Mesenchymal stem cell (in vitro differentiated cells and primary cell): ENCODE measurements around the gene MAP6.
"Not testable (repeated sequence)": the region's sequence is repeated elsewhere in the genome, so short reads cannot be mapped to it uniquely, and the experiment has no call there.

ENCODE experiments used
- DNase-seq: peaks from one replicate; pipeline ENCODE4 v3.0.0-alpha.2; 2013
- H2AFZ ChIP-seq: one replicate; pipeline ENCODE4 v1.6.1; 2013; ENCODE audit warnings: low read depth, mild to moderate bottlenecking, control low read depth, inconsistent platforms, low read length, moderate library complexity
- H2AK5ac ChIP-seq: 2 replicates; pipeline ENCODE4 v1.6.1; 2013; ENCODE audit warnings: low read length, moderate library complexity, mild to moderate bottlenecking, inconsistent platforms; ENCODE audit not compliant: severe bottlenecking
- H2BK120ac ChIP-seq: one replicate; pipeline ENCODE4 v1.6.1; 2013; ENCODE audit warnings: low read depth, mild to moderate bottlenecking, inconsistent platforms, low read length, moderate library complexity
- H2BK12ac ChIP-seq, 2 experiments: one replicate each; pipeline ENCODE4 v1.6.1; 2013; ENCODE audit warnings: inconsistent platforms in 2 of 2, low read length in 2 of 2, mild to moderate bottlenecking in 2 of 2, moderate library complexity in 2 of 2, control low read depth in 1 of 2
- H2BK15ac ChIP-seq: one replicate; pipeline ENCODE4 v1.6.1; 2013; ENCODE audit warnings: mild to moderate bottlenecking, low read depth, inconsistent platforms; ENCODE audit not compliant: poor library complexity, severe bottlenecking
- H2BK5ac ChIP-seq: 2 replicates; pipeline ENCODE4 v1.6.1; 2013; ENCODE audit warnings: low read depth, mild to moderate bottlenecking, low read length, control low read depth, inconsistent platforms; ENCODE audit not compliant: poor library complexity, severe bottlenecking
- H3K14ac ChIP-seq, 2 experiments: one replicate each; pipeline ENCODE4 v1.6.1; 2013; ENCODE audit warnings: inconsistent platforms in 2 of 2, low read length in 2 of 2, control low read depth in 1 of 2, mild to moderate bottlenecking in 1 of 2, moderate library complexity in 1 of 2
- H3K18ac ChIP-seq, 2 experiments: one replicate each; pipeline ENCODE4 v1.6.1; 2013; ENCODE audit warnings: inconsistent platforms in 2 of 2, low read length in 2 of 2, control low read depth in 1 of 2, low read depth in 1 of 2, mild to moderate bottlenecking in 1 of 2
- H3K23ac ChIP-seq, 2 experiments: one replicate each; pipeline ENCODE4 v1.6.1; 2013; ENCODE audit warnings: inconsistent platforms in 2 of 2, low read length in 2 of 2, mild to moderate bottlenecking in 2 of 2, moderate library complexity in 2 of 2, control low read depth in 1 of 2
- H3K27ac ChIP-seq: 2 replicates; pipeline ENCODE4 v1.5.1; 2013; ENCODE audit warnings: mild to moderate bottlenecking, moderate library complexity, low read length, control low read depth, inconsistent platforms; ENCODE audit not compliant: poor library complexity, severe bottlenecking
- H3K27me3 ChIP-seq, 2 experiments: 2 replicates each; pipeline versions ENCODE4 v1.6.1 to v1.7.0; 2013; ENCODE audit warnings: low read length in 2 of 2, mild to moderate bottlenecking in 2 of 2, moderate library complexity in 2 of 2, control low read depth in 1 of 2, inconsistent platforms in 1 of 2; ENCODE audit not compliant: control insufficient read depth in 1 of 2, insufficient read depth in 1 of 2
- H3K36me3 ChIP-seq, 2 experiments: 2 replicates each; pipeline versions ENCODE4 v1.6.1 to v1.7.0; 2013; ENCODE audit warnings: low read length in 2 of 2, control low read depth in 1 of 2, inconsistent platforms in 1 of 2, low read depth in 1 of 2, mild to moderate bottlenecking in 1 of 2; ENCODE audit not compliant: insufficient read depth in 2 of 2, control insufficient read depth in 1 of 2
- H3K4ac ChIP-seq, 2 experiments: one replicate each; pipeline ENCODE4 v1.6.1; 2013; ENCODE audit warnings: inconsistent platforms in 2 of 2, low read length in 2 of 2, mild to moderate bottlenecking in 2 of 2, moderate library complexity in 2 of 2, control low read depth in 1 of 2, low read depth in 1 of 2
- H3K4me1 ChIP-seq: 2 replicates; pipeline ENCODE4 v1.6.1; 2013; ENCODE audit warnings: low read depth, low read length, control low read depth; ENCODE audit not compliant: control insufficient read depth, insufficient read depth
- H3K4me2 ChIP-seq: 2 replicates; pipeline ENCODE4 v1.6.1; 2013; ENCODE audit warnings: low read length, mild to moderate bottlenecking, inconsistent platforms; ENCODE audit not compliant: poor library complexity, severe bottlenecking
- H3K4me3 ChIP-seq, 2 experiments: 2 replicates each; pipeline versions ENCODE4 v1.5.1 to v1.7.0; 2013; ENCODE audit warnings: low read length in 2 of 2, mild to moderate bottlenecking in 2 of 2, control low read depth in 1 of 2, low read depth in 1 of 2; ENCODE audit not compliant: insufficient read depth in 1 of 2
- H3K79me1 ChIP-seq: replicated peaks from 2 replicates; pipeline ENCODE4 v1.6.1; 2013; ENCODE audit warnings: mild to moderate bottlenecking, control low read depth, low read length, inconsistent platforms; ENCODE audit not compliant: poor library complexity, severe bottlenecking
- H3K9ac ChIP-seq: 2 replicates; pipeline ENCODE4 v1.7.0; 2013; ENCODE audit warnings: mild to moderate bottlenecking, low read length, moderate library complexity
- H3K9me3 ChIP-seq: 2 replicates; pipeline ENCODE4 v1.7.0; 2013; ENCODE audit warnings: mild to moderate bottlenecking, low read length; ENCODE audit not compliant: control insufficient read depth
- H4K8ac ChIP-seq: one replicate; pipeline ENCODE4 v1.6.1; 2013; ENCODE audit warnings: inconsistent platforms, mild to moderate bottlenecking, low read length, moderate library complexity
- H4K91ac ChIP-seq: one replicate; pipeline ENCODE4 v1.6.1; 2013; ENCODE audit warnings: mild to moderate bottlenecking, low read length, inconsistent platforms
- WGBS: methylation state at CpG from one replicate; pipeline ENCODE4 v1.1.7; 2013; ENCODE audit warnings: mixed read lengths; 5-methylcytosine and 5-hydroxymethylcytosine counted together

The MAP6 gene

GRCh38 chr11:75585293-75585670 lies 83.6 kb downstream of the MAP6 start:
- DNase-seq: no peak
- H3K14ac ChIP-seq: no peak overlapping the region
- H2BK5ac ChIP-seq: no peak overlapping the region
- H3K9me3 ChIP-seq: no peaks in the 10 kb centered on the region
- no peak overlapping the region for H3K4me3 ChIP-seq
- H2AFZ ChIP-seq: no peak overlapping the region
- no peak overlapping the region for H3K4ac ChIP-seq
- WGBS: 91% methylated on average over 8 of the region's 8 CpGs
- no peak overlapping the region for H2BK12ac ChIP-seq
- H3K4me1 ChIP-seq: peaks cover 13% of the 10 kb centered on the region
- H3K27ac ChIP-seq: no peak overlapping the region
- no peak overlapping the region for H2BK15ac ChIP-seq
- no peak overlapping the region for H4K8ac ChIP-seq
- H2BK120ac ChIP-seq: no peak overlapping the region
- H2AK5ac ChIP-seq: no peak overlapping the region
- H3K23ac ChIP-seq: no peak overlapping the region
- no peak overlapping the region for H3K9ac ChIP-seq
- H3K79me1 ChIP-seq: peaks cover 5% of the 10 kb centered on the region
- no peaks in the 10 kb centered on the region for H3K27me3 ChIP-seq
- H3K36me3 ChIP-seq: no peaks in the 10 kb centered on the region
- H4K91ac ChIP-seq: no peak overlapping the region
- H3K18ac ChIP-seq: no peak overlapping the region
- H3K4me2 ChIP-seq: no peak overlapping the region

- Histone ChIP-seq H3K9ac (peak overlapping the region; percentile 90), H3K4ac (peak overlapping the region; percentile 71 to 99)
- H3K27ac ChIP-seq: not testable (repeated sequence)
These were observed 84.1 kb downstream of the MAP6 start for GRCh38 chr11:75584659-75585292.

GRCh38 chr11:75583718-75584658 lies 84.8 kb downstream of the MAP6 start:
- peak overlapping the region; percentile 97 to 99 for H3K4ac ChIP-seq
- H3K4me1 ChIP-seq: peaks cover 13% of the 10 kb centered on the region
- peak overlapping the region; percentile 99 for H4K8ac ChIP-seq
- H3K27ac ChIP-seq: peak overlapping the region; percentile 68
- no peaks in the 10 kb centered on the region for H3K9me3 ChIP-seq
- H2BK120ac ChIP-seq: peak overlapping the region; percentile 77
- peak overlapping the region; percentile 90 for H3K9ac ChIP-seq
- H2BK12ac ChIP-seq: peak overlapping the region in 1 of 2 experiments; percentile 62
- no peaks in the 10 kb centered on the region for H3K27me3 ChIP-seq
- H3K23ac ChIP-seq: peak overlapping the region in 1 of 2 experiments; percentile 64
- peak overlapping the region; percentile 89 for H2AK5ac ChIP-seq
- peak overlapping the region; percentile 92 to 99 for H3K14ac ChIP-seq
- peak overlapping the region; percentile 37 for H2AFZ ChIP-seq
- H3K4me3 ChIP-seq: peak overlapping the region; percentile 76 to 80
- peak overlapping the region; percentile 70 for H2BK15ac ChIP-seq
- H2BK5ac ChIP-seq: peak overlapping the region; percentile 86
- 38% methylated on average over 24 of the region's 42 CpGs for WGBS
- H3K4me2 ChIP-seq: peak overlapping the region; percentile 77
- peak overlapping the region; percentile 97 to 98 for H3K18ac ChIP-seq
- peak; percentile 75 for DNase-seq
- no peaks in the 10 kb centered on the region for H3K36me3 ChIP-seq
- peak overlapping the region; percentile 97 for H4K91ac ChIP-seq
- H3K79me1 ChIP-seq: peaks cover 5% of the 10 kb centered on the region

More at GRCh38 chr11:75584659-75585292, 84.1 kb downstream of the MAP6 start:
- Histone ChIP-seq H3K4me3 (peak overlapping the region in 1 of 2 experiments; percentile 80), H3K4me1 (peaks cover 13% of the 10 kb centered on the region), H4K8ac (peak overlapping the region; percentile 27), H2BK12ac (peak overlapping the region in 1 of 2 experiments; percentile 21)
- not testable (repeated sequence) for H2BK120ac ChIP-seq, H3K4me2 ChIP-seq, H3K9me3 ChIP-seq, H2AFZ ChIP-seq, H4K91ac ChIP-seq, DNase-seq, H2AK5ac ChIP-seq, H3K79me1 ChIP-seq, H3K18ac ChIP-seq, H3K23ac ChIP-seq, H3K36me3 ChIP-seq, H2BK15ac ChIP-seq, H3K27me3 ChIP-seq, H3K14ac ChIP-seq, H2BK5ac ChIP-seq
- 94% methylated on average over 12 of the region's 12 CpGs for WGBS
